Fibroblast of lung (primary cell): Measurements from ENCODE around the gene HMBS. TPM values are rescaled to one million over a fixed set of nuclear protein-coding genes. Genes with fewer than 3 reads are reported as not detected.
A peak's percentile ranks its signal among the peaks of the same experiment; 100 is the strongest.
"Not testable (repeated sequence)": the region's sequence is repeated elsewhere in the genome, so short reads cannot be mapped to it uniquely, and the experiment has no call there.

Experiments
- DNase-seq, 2 donors: peaks; one replicate each; pipeline versions ENCODE4 v3.0.0 to v3.0.0-alpha.2; 2010; ENCODE audit warnings: low read depth in 2 of 2
- H2AFZ ChIP-seq: 2 replicates; pipeline ENCODE4 v1.5.1; 2012; ENCODE audit warnings: low read length, control low read depth, inconsistent platforms
- H3K27ac ChIP-seq: 2 replicates; pipeline ENCODE4 v1.5.1; 2011; ENCODE audit warnings: low read length, control low read depth; ENCODE audit not compliant: insufficient read depth
- H3K27me3 ChIP-seq: 2 replicates; pipeline ENCODE4 v1.5.1; 2011; ENCODE audit warnings: mild to moderate bottlenecking, low read length; ENCODE audit not compliant: control insufficient read depth, insufficient read depth
- H3K36me3 ChIP-seq: 2 replicates; pipeline ENCODE4 v1.5.1; 2011; ENCODE audit warnings: low read length; ENCODE audit not compliant: control insufficient read depth, insufficient read depth
- H3K4me1 ChIP-seq: 2 replicates; pipeline ENCODE4 v1.5.1; 2011; ENCODE audit warnings: low read length; ENCODE audit not compliant: control insufficient read depth, insufficient read depth; ENCODE audit errors: extremely low read depth
- H3K4me2 ChIP-seq: 2 replicates; pipeline ENCODE4 v1.5.1; 2011; ENCODE audit warnings: low read length, control low read depth; ENCODE audit not compliant: insufficient read depth; ENCODE audit errors: extremely low read depth
- H3K4me3 ChIP-seq, 4 experiments: fragments of 200-600 bp in 1 of 4; sonication (generic) in 1 of 4; replicated peaks in 1 of 4; 2 replicates each; pipeline ENCODE4 v1.5.1; 2011 to 2016; ENCODE audit warnings: low read length in 4 of 4, low read depth in 3 of 4, mild to moderate bottlenecking in 3 of 4, control low read depth in 2 of 4, inconsistent platforms in 1 of 4, mixed read lengths in 1 of 4; ENCODE audit not compliant: insufficient read depth in 1 of 4; ENCODE audit errors: control extremely low read depth in 1 of 4
- H3K79me2 ChIP-seq: 2 replicates; pipeline ENCODE4 v1.5.1; 2012; ENCODE audit warnings: mild to moderate bottlenecking, low read length, inconsistent platforms; ENCODE audit not compliant: control insufficient read depth, insufficient read depth
- H3K9ac ChIP-seq: 2 replicates; pipeline ENCODE4 v1.5.1; 2011; ENCODE audit warnings: mild to moderate bottlenecking, low read length, control low read depth; ENCODE audit not compliant: insufficient read depth
- H3K9me3 ChIP-seq: 2 replicates; pipeline ENCODE4 v1.5.1; 2012; ENCODE audit warnings: low read depth, low read length; ENCODE audit not compliant: control insufficient read depth, insufficient read depth
- H4K20me1 ChIP-seq: 2 replicates; pipeline ENCODE4 v1.5.1; 2011; ENCODE audit warnings: low read length; ENCODE audit not compliant: control insufficient read depth, insufficient read depth; ENCODE audit errors: extremely low read depth
- CTCF ChIP-seq, 2 donors: IDR thresholded peaks in 1 of 2; conservative IDR thresholded peaks in 1 of 2; 1 replicate in 1 of 2; 2 replicates in 1 of 2; pipeline ENCODE4 v1.5.1; 2011 to 2012; ENCODE audit warnings: low read length in 2 of 2, control low read depth in 1 of 2, inconsistent platforms in 1 of 2, low read depth in 1 of 2, mild to moderate bottlenecking in 1 of 2
- EZH2 ChIP-seq: IDR thresholded peaks from 2 replicates; pipeline ENCODE4 v1.5.1; 2012; ENCODE audit warnings: low read length, control low read depth, mild to moderate bottlenecking; ENCODE audit errors: missing control alignments
- polyA plus RNA-seq, 2 donors: library from polyadenylated mRNA; depleted of rRNA in 1 of 2; stranded (reverse) in 1 of 2; unstranded in 1 of 2; fragments of >200 nt; gene quantifications; 2 replicates each; pipeline ENCODE4 v1.2.1, GENCODE V29; 2011 to 2012; ENCODE audit warnings: missing spikeins in 1 of 2
- total RNA-seq: library from RNA; depleted of rRNA; stranded (reverse); fragments of >200 nt; gene quantifications from 2 replicates; pipeline ENCODE4 v1.2.1, GENCODE V29; 2014

The HMBS gene
- total and polyA plus RNA-seq, 2 donors (not counting 1 experiment from before 2014, with no cell fraction given) = 9.4 to 23.8 TPM

- no peaks in the 10 kb centered on the region for H3K4me1 ChIP-seq
- TF ChIP-seq EZH2 = no peak
- peak; percentile 15 to 40 for TF ChIP-seq CTCF (conservative IDR thresholded peaks at IDR 0.05 in 1 of 2, IDR thresholded peaks at IDR 0.05 in 1 of 2; ENCODE audit: low read depth in 1 of 2, low read length in 2 of 2)
- peak within 1 kb of the TSS; percentile 89 for H3K27ac ChIP-seq
- peak within 1 kb of the TSS; percentile 98 for H3K4me2 ChIP-seq
- DNase-seq = peak; percentile 93 to 95
- H4K20me1 ChIP-seq = no peaks in the 10 kb centered on the region
- H3K9me3 ChIP-seq = no peaks in the 10 kb centered on the region
- no peaks in the 10 kb centered on the region for H3K27me3 ChIP-seq
- H3K36me3 ChIP-seq = peaks cover 19% of the 10 kb centered on the region
- peaks cover 21% of the 10 kb centered on the region for H3K79me2 ChIP-seq
- peak within 1 kb of the TSS; percentile 77 to 94 (median 88) for H3K4me3 ChIP-seq
- H3K9ac ChIP-seq = peak within 1 kb of the TSS; percentile 96
- peak within 1 kb of the TSS; percentile 63 for H2AFZ ChIP-seq
Observed at GRCh38 chr11:119057000-119057769, 27.5 kb upstream of the HMBS start, which contains the start of gene HYOU1. HYOU1 (minus strand) TSS chr11:119057205; CDS start chr11:119056160, 1,045 bp downstream.

GRCh38 chr11:119059128-119059527 is 25.6 kb upstream of the HMBS start:
- not testable (repeated sequence) for H2AFZ ChIP-seq, H3K4me1 ChIP-seq
- peaks cover 21% of the 10 kb centered on the region for H3K79me2 ChIP-seq

GRCh38 chr11:119061256-119061655 is 23.4 kb upstream of the HMBS start:
- Histone ChIP-seq H3K4me1 (peaks cover 6% of the 10 kb centered on the region), H3K4me2 (no peak overlapping the region), H3K36me3 (no peaks in the 10 kb centered on the region), H3K4me3 (no peak overlapping the region), H4K20me1 (no peaks in the 10 kb centered on the region), H3K9ac (no peak overlapping the region), H3K27me3 (no peaks in the 10 kb centered on the region), H2AFZ (no peak overlapping the region), H3K79me2 (peaks cover 11% of the 10 kb centered on the region), H3K9me3 (no peaks in the 10 kb centered on the region), H3K27ac (no peak overlapping the region)
- TF ChIP-seq EZH2 (no peak), CTCF (conservative IDR thresholded peaks at IDR 0.05 in 1 of 2, IDR thresholded peaks at IDR 0.05 in 1 of 2; ENCODE audit: low read depth in 1 of 2, low read length in 2 of 2) (no peak)
- DNase-seq = no peak

More at GRCh38 chr11:119059128-119059527, 25.6 kb upstream of the HMBS start:
- H3K27me3 ChIP-seq, DNase-seq, H4K20me1 ChIP-seq, H3K9ac ChIP-seq, H3K4me2 ChIP-seq, H3K9me3 ChIP-seq, H3K27ac ChIP-seq, H3K4me3 ChIP-seq: not testable (repeated sequence)
- peaks cover 10% of the 10 kb centered on the region for H3K36me3 ChIP-seq
